Measurements from ENCODE around the gene ADARB2.

- no peak for TF ChIP-seq CTCF (IDR thresholded peaks at IDR 0.05)
- no peak for TF ChIP-seq POLR2A (IDR thresholded peaks at IDR 0.05)
- no peak for TF ChIP-seq EP300 (IDR thresholded peaks at IDR 0.05)
These were observed 464.6 kb downstream of the ADARB2 start for GRCh38 chr10:1272777-1273161.
